ENCODE data around the gene ARHGAP26. TPM values are rescaled to one million over a fixed set of nuclear protein-coding genes. Genes with fewer than 3 reads are reported as not detected.

ARHGAP26 gene
- total RNA-seq, 2 donors from 2014 or later: 15.7 to 23.4 TPM

DNA sequence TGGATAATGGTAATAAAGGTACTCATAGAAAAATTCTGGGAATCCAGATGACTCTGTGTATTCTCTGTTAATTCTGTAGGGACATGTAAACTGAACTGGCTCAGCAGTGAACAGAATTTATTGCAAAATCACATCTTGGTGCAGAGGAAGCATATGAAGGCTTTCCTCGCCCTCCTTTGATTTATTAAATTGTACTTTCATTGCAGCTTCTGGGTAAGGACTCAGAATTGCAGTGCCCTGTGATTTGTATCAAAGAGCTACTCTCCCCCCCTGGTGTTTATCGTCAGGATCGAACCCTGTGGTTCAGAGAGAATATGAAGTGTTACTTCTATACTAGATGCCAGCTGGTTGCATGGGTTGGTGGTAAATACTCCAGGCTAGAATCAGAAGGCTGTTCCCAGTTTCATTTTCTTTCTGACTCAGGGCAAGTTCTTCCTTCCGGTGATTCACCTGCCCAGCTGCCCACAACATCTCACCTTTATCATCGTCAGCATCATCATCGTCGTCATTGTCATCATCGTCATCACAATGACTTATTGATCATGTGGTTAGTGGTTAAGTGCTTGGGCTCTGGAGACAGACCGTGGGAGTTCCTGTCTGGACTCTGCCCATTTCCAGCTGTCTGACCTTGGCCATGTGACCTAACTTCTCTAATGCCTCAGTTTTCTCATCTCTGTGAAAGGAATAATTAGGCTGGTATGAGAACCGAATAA lies 238.8 kb downstream of the ARHGAP26 start:
- H3K9me3 Mint-ChIP-seq: no peaks in the 10 kb centered on the region
- no peaks in the 10 kb centered on the region for H3K36me3 Mint-ChIP-seq
- ATAC-seq: peak; percentile 93
- DNase-seq (ENCODE audit: low spot score in 2 of 2): peak; percentile 65 to 85
- peak overlapping the region; percentile 71 to 73 for H3K27ac Mint-ChIP-seq

- no peak for DNase-seq (ENCODE audit: low spot score in 2 of 2)
- no peaks in the 10 kb centered on the region for H3K36me3 Mint-ChIP-seq
- H3K27ac Mint-ChIP-seq: peak overlapping the region in 1 of 2 donors; percentile 71
- ATAC-seq: no peak
- H3K9me3 Mint-ChIP-seq: no peaks in the 10 kb centered on the region
Observed at GRCh38 chr5:143010351-143010750, 240.2 kb downstream of the ARHGAP26 start.

GRCh38 chr5:143011585-143011984 lies 241.4 kb downstream of the ARHGAP26 start:
- H3K9me3 Mint-ChIP-seq: no peaks in the 10 kb centered on the region
- DNase-seq (ENCODE audit: low spot score in 2 of 2) (no peak), ATAC-seq (no peak)
- H3K27ac Mint-ChIP-seq: no peak overlapping the region
- H3K36me3 Mint-ChIP-seq: no peaks in the 10 kb centered on the region

DNA sequence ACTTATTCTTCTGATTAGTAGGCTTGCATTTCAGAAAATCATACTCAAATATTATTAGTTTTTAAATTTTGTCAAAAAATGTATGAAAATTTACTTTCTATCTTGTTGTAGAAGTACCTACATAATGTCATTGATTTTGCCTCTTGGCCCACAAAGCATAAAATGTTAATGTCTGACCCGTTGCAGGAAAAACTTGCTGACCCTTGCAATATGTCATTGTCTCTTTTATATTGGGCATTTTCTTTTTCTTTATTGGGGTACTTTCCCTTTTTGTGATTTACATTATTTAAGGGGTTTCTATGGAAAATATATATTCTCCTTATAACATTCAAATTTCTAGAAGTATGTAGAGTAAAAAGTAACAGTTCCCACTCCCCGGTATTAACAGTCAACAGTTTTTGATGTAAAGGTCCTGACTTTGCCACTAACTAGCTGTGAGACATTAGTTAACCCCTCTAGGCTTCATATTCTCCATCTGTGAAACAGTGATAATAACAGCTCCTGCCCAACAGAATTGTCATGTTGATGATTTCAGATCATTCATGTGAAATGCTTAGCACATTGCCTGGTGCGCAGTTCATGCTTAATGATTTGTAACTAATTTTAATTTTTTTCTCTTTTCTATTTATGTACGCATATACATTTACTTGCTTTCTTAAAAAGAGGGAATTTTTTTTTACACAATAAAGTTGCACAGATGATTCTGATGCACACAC lies 243.2 kb downstream of the ARHGAP26 start:
- ATAC-seq (no peak), DNase-seq (ENCODE audit: low spot score in 2 of 2) (no peak)
- Mint-ChIP-seq H3K27ac (no peak overlapping the region), H3K9me3 (peaks cover 0 to 11% of the 10 kb centered on the region in 2 donors), H3K36me3 (peaks cover 11 to 13% of the 10 kb centered on the region in 2 donors)

DNA sequence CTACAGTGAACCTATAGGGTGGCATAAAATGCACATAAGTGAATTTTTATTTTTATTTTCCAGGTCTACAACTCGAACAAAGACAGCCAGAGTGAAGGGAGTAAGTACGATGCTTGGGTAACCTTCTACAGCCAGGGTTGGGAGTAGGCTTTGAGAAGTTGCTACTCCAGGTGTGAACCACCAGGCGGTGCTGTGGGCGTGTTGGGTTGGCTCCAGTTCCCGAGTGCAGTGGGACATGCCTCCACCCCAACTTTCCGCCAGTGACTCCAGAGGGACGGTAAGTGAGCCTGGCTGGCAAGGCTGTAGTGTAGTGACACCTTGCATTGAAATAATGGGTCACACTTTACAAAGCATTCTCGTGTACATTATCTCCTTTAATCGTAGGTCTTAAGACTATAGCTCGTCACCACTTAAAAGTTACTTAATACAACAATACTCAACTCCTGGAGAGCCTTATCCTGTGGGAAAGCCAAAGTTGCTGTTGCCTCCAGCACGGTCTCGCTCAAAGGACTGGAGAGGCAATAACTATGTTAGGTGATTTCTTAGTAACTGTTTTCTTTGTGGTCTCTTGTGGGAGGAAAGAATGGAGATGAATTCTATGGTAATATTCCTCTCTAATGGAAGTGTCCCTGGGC lies 244.0 kb downstream of the ARHGAP26 start:
- ATAC-seq (no peak), DNase-seq (ENCODE audit: low spot score in 2 of 2) (peak in 1 of 2 donors; percentile 54)
- no peak overlapping the region for H3K27ac Mint-ChIP-seq
- peaks cover 13 to 17% of the 10 kb centered on the region in 2 donors for H3K36me3 Mint-ChIP-seq
- peaks cover 0 to 11% of the 10 kb centered on the region in 2 donors for H3K9me3 Mint-ChIP-seq

- Mint-ChIP-seq H3K9me3 (peaks cover 0 to 11% of the 10 kb centered on the region in 2 donors), H3K27ac (no peak overlapping the region), H3K36me3 (peaks cover 13 to 28% of the 10 kb centered on the region in 2 donors)
- DNase-seq (ENCODE audit: low spot score in 2 of 2) (peak in 1 of 2 donors; percentile 61), ATAC-seq (no peak)
Observed at GRCh38 chr5:143016777-143017516, 246.8 kb downstream of the ARHGAP26 start.

GRCh38 chr5:143017541-143017940 lies 247.4 kb downstream of the ARHGAP26 start:
- DNase-seq (ENCODE audit: low spot score in 2 of 2) (no peak), ATAC-seq (no peak)
- peaks cover 0 to 11% of the 10 kb centered on the region in 2 donors for H3K9me3 Mint-ChIP-seq
- no peak overlapping the region for H3K27ac Mint-ChIP-seq
- H3K36me3 Mint-ChIP-seq: peaks cover 13 to 28% of the 10 kb centered on the region in 2 donors

DNA sequence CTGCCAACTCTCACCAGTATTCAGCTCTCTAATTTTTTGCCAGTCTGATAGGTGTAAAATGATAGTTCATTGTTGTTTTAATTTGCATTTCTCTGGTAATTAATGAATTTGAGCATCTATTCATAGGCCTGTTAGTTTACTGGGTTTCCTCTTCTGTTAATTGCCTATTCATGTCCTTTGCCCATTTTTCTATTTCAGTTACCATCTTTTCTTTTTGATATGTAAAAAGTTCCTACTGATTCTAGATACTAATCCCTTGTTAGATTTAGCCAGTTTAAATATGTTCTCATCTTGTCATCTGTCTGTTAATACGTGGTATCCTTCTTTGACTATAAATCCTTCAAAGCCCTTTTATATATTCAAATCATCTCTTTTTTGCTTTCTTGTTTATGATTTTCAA lies 247.8 kb downstream of the ARHGAP26 start:
- Mint-ChIP-seq H3K36me3 (peaks cover 13 to 28% of the 10 kb centered on the region in 2 donors), H3K9me3 (peaks cover 0 to 11% of the 10 kb centered on the region in 2 donors)
- no peak for ATAC-seq

GRCh38 chr5:143019157-143019556 lies 249.0 kb downstream of the ARHGAP26 start:
- H3K36me3 Mint-ChIP-seq: peaks cover 13 to 28% of the 10 kb centered on the region in 2 donors
- H3K27ac Mint-ChIP-seq: no peak overlapping the region
- DNase-seq (ENCODE audit: low spot score in 2 of 2): no peak

More for the DNA sequence above, 247.8 kb downstream of the ARHGAP26 start:
- DNase-seq (ENCODE audit: low spot score in 2 of 2): no peak
- H3K27ac Mint-ChIP-seq: peak overlapping the region in 1 of 2 donors; percentile 45

DNA sequence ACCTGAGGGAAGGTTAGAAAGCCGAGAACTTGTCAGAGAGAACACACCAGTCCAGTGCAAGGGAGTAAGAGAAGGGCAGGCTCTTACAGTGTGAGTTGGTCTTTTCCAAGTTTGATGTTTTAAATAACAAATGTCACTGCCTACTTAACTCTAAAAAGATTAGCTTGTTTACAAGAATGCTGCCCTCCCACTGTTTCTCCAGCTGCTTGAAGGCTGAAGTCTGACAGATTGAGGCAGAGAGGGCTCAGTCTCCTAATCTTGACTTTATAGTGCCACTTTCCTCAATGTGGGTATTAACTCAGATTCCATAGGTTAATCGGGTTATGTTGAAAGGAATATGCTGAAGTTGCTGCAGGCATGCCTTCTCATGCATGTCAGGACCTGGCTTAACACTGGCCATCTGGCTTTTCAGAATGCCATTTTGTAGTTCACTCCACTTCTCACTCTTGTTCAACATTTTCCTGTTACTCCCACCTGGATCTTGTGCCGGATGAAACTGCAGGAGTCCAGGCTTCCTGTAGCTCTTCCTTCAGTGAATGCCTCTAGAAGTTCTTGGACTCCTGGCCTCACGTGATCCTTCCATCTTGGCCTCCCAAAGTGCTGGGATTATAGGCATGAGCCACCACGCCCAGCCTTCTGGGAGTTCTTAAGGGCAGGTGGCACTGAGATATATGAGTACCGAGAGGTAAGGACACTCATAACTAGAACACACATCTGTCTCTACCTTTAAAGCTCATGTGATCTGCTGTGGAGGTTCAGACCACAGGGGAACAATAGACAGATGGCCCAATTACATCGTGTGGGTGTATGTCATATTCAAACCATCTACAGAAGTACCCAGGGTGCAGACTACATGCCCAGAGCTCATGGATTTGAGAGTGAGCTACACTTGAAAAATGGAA lies 249.7 kb downstream of the ARHGAP26 start:
- Mint-ChIP-seq H3K27ac (peak overlapping the region; percentile 37 to 90), H3K36me3 (peaks cover 13 to 28% of the 10 kb centered on the region in 2 donors), H3K9me3 (peaks cover 0 to 11% of the 10 kb centered on the region in 2 donors)
- DNase-seq (ENCODE audit: low spot score in 2 of 2) (peak in 1 of 2 donors; percentile 32), ATAC-seq (peak; percentile 85 to 93)

More at GRCh38 chr5:143019157-143019556, 249.0 kb downstream of the ARHGAP26 start:
- H3K9me3 Mint-ChIP-seq: peaks cover 0 to 11% of the 10 kb centered on the region in 2 donors
- ATAC-seq: no peak

GRCh38 chr5:143021595-143021994 lies 251.4 kb downstream of the ARHGAP26 start:
- ATAC-seq (no peak), DNase-seq (ENCODE audit: low spot score in 2 of 2) (no peak)
- Mint-ChIP-seq H3K36me3 (peaks cover 13 to 28% of the 10 kb centered on the region in 2 donors), H3K27ac (no peak overlapping the region), H3K9me3 (peaks cover 0 to 11% of the 10 kb centered on the region in 2 donors)

DNA sequence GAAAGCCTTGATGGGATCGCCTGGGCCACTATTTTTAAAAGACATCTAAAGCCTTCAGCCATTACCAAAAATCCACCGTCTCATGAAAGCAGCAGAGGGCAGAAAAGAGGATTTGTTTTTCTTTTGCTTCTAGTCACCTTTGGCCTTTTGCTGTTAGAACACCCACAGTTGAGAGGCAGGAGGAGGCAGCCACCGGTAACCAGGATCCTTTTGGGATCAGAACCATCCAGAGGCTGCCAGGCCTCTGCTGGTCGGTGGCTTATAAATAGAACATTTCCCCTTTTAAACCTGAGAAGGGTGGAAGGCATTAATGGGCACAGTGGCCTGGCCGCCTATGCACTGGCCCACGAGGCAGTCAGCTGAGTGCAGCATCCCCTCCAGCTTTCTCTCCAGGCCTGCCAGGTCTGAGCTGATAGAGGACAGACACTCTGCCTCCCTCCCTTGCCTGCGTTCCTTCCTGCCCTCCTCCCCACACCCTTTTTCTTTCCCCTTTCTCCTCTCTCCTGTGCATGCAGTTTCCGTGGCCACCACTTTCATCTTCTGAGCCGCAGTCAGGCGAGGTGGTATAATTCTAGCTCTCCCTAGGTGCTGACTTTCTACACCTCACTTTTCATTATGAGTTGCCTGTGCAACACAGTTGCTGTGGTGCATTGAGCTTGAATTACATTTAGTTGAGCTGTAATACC lies 253.4 kb downstream of the ARHGAP26 start:
- peaks cover 0 to 14% of the 10 kb centered on the region in 2 donors for H3K36me3 Mint-ChIP-seq
- ATAC-seq (peak; percentile 80 to 83), DNase-seq (ENCODE audit: low spot score in 2 of 2) (peak in 1 of 2 donors; percentile 46)
- H3K27ac Mint-ChIP-seq: peak overlapping the region in 1 of 2 donors; percentile 20
- no peaks in the 10 kb centered on the region for H3K9me3 Mint-ChIP-seq

DNA sequence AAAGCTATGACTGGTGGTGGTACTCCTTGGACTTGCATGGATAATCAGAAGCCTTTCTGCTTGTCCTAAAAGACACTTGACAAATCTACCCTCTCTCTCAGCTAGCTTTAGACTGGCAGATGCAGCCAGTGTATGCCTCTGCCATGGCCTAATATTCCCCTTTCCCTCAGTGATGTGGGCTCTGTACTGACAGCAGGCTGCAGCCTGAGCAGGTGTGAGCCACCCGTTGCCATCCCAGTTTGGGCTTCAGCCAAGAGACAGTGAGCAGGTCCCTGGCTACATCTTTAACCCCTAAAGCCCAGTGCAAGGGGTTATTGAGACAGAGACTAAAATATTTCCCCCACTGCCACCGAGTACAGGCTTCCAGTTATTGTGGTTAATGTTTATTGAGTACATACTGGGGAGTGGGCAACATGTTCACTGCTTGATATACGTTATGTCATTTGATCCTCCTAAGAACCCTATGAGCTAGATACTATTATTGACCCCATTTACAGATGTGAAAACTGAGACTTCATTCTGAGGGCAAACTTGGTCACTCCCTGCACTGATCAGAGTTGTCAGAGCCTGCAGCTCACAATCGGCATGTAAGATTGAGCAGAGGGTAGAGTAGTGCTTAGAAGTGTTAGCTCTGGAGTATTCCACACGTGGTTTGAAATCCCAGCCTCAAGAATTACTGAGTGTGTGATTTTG lies 254.2 kb downstream of the ARHGAP26 start:
- no peak for ATAC-seq
- H3K27ac Mint-ChIP-seq: peak overlapping the region; percentile 20 to 58
- DNase-seq (ENCODE audit: low spot score in 2 of 2): no peak

GRCh38 chr5:143025376-143025775 lies 255.2 kb downstream of the ARHGAP26 start:
- Mint-ChIP-seq H3K9me3 (no peaks in the 10 kb centered on the region), H3K36me3 (peaks cover 0 to 12% of the 10 kb centered on the region in 2 donors), H3K27ac (no peak overlapping the region)
- no peak for DNase-seq (ENCODE audit: low spot score in 2 of 2)
- no peak for ATAC-seq

More for the DNA sequence above, 254.2 kb downstream of the ARHGAP26 start:
- H3K9me3 Mint-ChIP-seq: no peaks in the 10 kb centered on the region
- peaks cover 0 to 12% of the 10 kb centered on the region in 2 donors for H3K36me3 Mint-ChIP-seq

Measured in activated naive CD4-positive, alpha-beta T cell treated with anti-CD3 and anti-CD28 coated beads, Interleukin-2, amount 50 U/mL, for 72 hours (primary cell).